GM10266 (cell line): ENCODE results near the gene MYLK2.

Experiments
- DNase-seq: peaks from one replicate; pipeline ENCODE4 v3.0.0; 2012; ENCODE audit errors: extremely low spot score
- TF ChIP-seq, protein P1 (sequence below): IDR thresholded peaks from 2 replicates; pipeline ENCODE4 v1.5.1; 2012; ENCODE audit warnings: mild to moderate bottlenecking, low read depth; ENCODE audit not compliant: control insufficient read depth, insufficient read depth; ENCODE audit errors: missing control alignments

The MYLK2 gene

DNA sequence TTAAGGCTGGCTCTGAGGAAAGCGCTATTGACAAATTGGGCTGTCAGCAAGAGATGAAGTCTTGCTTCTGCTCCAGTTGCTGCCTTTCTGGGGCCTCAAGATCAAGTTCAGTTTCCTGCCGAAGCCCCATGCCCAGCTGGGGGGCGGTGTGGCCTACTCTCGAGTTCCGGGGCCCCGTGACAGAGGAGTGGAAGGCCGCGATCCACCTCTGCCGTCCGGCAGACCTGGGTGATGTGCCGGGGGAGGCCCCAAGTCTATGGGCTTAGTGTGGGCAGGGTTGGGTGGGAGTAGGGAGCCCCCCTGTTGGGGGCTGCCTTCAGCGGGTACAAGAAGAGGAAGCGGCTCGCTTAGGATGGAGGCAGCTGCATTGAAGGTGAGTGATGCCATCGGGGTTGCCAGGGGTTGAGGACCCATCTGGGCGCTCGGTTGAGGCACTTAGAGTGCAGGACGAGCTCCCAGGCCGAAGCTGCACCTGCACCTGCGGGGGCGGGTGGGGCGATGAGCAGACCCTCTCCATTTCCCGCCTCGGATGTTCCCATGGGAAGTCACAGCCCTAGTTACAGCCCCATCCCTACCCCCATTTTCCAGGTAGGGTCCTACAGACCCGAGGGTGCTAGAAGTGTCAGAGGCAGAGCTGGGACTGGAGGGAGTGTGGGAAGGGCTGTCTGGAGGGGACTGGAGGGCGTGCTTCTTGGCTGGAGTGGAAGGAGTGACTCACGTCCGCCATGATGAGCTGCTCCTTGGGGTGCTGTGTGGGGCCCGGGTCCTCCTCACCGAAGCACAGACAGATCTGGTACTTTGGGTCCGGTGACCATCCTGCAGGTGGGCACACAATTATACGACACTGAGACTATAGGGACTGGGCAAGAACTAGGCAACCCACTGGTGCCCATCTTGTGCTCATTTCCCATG, 29.2 kb downstream of the MYLK2 start:
- no peak for DNase-seq
- TF ChIP-seq, protein P1, sequence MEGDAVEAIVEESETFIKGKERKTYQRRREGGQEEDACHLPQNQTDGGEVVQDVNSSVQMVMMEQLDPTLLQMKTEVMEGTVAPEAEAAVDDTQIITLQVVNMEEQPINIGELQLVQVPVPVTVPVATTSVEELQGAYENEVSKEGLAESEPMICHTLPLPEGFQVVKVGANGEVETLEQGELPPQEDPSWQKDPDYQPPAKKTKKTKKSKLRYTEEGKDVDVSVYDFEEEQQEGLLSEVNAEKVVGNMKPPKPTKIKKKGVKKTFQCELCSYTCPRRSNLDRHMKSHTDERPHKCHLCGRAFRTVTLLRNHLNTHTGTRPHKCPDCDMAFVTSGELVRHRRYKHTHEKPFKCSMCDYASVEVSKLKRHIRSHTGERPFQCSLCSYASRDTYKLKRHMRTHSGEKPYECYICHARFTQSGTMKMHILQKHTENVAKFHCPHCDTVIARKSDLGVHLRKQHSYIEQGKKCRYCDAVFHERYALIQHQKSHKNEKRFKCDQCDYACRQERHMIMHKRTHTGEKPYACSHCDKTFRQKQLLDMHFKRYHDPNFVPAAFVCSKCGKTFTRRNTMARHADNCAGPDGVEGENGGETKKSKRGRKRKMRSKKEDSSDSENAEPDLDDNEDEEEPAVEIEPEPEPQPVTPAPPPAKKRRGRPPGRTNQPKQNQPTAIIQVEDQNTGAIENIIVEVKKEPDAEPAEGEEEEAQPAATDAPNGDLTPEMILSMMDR, result no peak

GRCh38 chr20:31849306-31849930, 30.3 kb downstream of the MYLK2 start:
- no peak for DNase-seq
- TF ChIP-seq, protein P1, result no peak

DNA sequence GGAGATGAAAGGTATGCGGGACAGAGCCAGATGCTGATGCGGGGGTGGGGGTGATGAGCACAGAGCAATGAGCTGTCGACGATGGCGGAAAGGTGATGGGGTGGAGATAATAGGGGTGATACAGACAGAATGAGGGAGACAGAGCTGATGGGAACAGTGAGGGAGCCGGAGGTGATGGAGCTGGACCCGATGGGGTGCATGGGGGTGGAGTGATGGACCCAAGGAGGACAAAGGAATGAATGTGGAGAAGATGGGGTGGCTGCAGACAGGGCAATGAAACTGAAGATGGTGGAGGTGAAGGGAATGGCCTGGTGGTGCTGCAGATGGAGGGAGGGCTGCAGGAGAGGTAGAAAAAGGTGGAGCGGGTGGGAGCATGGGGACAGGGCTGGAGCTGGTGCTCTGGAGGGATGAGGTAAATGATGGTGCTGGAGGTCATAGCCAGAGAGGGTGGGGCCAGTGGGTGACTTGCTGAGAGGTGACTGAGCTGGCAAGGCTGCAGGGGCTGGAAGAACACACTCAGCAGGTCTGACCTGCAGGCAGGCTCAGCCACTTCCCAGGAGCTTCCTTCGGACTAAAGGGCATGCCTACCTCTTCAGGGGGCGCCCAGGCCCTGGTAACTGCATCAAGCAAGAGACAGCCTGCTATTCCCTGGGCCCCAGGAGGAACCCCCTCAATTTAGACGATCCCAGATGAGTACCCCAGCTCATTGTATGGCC, 32.2 kb downstream of the MYLK2 start:
- DNase-seq, result no peak
- TF ChIP-seq, protein P1, result no peak

DNA sequence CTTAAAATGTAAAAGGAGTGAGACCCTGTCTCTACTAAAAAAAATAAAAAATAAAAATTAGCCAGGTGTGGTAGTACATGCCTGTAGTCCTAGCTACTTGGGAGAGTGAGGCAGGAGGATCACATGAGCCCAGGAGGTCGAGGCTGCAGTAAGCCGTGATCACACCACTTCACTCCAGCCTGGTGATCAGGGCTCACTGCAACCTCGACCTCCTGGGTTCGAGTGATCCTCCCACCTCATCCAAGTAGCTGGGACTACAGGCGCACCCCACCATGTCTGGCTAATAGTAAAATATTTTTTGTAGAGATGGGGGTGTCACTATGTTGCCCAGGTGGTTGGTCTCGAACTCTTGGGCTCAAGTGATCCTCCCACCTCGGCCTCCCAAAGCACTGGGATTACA, 34.3 kb downstream of the MYLK2 start:
- TF ChIP-seq, protein P1, result no peak
- no peak for DNase-seq

GRCh38 chr20:31856516-31856915, 37.4 kb downstream of the MYLK2 start:
- TF ChIP-seq, protein P1, result no peak
- no peak for DNase-seq

DNA sequence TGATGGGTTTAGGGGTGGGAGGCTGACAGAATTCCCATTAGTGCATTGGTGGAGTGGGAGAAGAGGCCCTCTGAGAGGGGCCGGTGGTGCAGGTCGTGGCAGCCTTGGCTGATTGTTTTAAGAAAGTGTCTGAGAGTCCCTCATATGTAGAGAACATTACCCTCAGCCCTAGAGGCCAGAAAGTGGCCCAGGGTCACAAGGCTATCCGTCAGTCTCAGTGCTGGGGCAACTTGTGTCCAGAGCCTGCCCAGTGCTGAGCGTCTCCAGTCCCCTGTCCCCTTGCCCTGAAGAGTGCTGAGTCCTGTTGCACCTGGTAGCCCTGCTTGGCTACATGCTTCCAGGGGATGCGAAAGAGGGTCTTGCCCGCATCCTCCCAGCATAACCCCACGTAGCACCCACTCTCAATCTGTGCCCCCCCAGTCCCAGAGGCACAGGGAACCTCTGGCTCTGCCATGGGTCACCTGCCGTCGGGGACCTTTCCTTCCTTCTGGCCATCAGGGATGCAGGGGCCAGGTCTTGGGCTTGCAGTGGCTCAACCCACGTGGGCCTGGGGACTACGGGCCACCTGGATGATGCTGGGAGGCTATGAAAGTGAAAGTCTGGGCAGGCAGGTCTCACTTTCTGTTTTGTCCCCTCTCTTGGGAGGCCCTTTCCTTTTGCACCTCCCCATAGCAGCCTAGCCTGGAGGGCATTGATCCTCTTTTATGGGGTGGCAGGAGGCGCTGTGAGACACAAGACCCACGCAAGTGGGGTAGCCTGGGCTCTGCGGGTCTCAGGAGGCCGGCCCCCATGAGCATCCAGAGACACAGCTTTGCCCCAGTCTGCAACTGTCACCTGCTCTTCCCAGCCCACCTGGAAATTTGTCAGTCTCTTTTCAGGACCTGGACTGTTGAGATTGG, 39.0 kb downstream of the MYLK2 start:
- peak; percentile 61 for DNase-seq
- TF ChIP-seq, protein P1, result no peak
